ENCODE measurements around the gene GEMIN2. TPM values are rescaled to one million over a fixed set of nuclear protein-coding genes. Genes with fewer than 3 reads are reported as not detected.

GEMIN2 gene
- total RNA-seq, 2 donors from 2014 or later, result 8.2 to 13.3 TPM

DNA sequence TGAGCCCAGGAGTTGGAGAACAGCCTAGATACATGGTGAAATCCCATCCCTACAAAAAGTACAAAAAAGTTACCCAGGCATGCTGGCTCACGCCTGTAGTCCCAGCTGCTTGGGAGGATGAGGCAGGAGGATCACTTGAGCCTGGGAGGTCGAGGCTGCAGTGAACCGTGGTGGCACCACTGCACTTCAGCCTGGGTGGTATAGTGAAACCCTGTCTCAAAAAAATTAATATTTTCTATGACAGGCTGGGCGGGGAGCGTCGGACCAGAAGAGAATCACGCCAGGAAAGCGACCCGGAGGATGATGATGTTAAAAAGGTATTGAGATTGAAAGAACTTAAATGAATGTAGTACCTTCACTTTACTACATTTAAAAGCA is 63.0 kb downstream of the GEMIN2 start:
- TF ChIP-seq, protein P1, sequence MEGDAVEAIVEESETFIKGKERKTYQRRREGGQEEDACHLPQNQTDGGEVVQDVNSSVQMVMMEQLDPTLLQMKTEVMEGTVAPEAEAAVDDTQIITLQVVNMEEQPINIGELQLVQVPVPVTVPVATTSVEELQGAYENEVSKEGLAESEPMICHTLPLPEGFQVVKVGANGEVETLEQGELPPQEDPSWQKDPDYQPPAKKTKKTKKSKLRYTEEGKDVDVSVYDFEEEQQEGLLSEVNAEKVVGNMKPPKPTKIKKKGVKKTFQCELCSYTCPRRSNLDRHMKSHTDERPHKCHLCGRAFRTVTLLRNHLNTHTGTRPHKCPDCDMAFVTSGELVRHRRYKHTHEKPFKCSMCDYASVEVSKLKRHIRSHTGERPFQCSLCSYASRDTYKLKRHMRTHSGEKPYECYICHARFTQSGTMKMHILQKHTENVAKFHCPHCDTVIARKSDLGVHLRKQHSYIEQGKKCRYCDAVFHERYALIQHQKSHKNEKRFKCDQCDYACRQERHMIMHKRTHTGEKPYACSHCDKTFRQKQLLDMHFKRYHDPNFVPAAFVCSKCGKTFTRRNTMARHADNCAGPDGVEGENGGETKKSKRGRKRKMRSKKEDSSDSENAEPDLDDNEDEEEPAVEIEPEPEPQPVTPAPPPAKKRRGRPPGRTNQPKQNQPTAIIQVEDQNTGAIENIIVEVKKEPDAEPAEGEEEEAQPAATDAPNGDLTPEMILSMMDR (IDR thresholded peaks at IDR 0.05), result no peak
- Histone ChIP-seq H3K9me3 (no peaks in the 10 kb centered on the region), H3K4me3 (no peak overlapping the region), H3K9ac (ENCODE audit: low read depth in 2 of 2, low read length in 2 of 2) (no peak overlapping the region), H3K36me3 (peaks cover 11% of the 10 kb centered on the region), H3K27ac (no peak overlapping the region), H3K4me1 (no peaks in the 10 kb centered on the region), H3K27me3 (no peaks in the 10 kb centered on the region)
- intact Hi-C loops (cut with DNase I), result loop anchor here (5.0 kb wide), 1 partner anchor 75 kb away; the partner anchor contains the start of gene SEC23A
- DNase-seq, result no peak

DNA sequence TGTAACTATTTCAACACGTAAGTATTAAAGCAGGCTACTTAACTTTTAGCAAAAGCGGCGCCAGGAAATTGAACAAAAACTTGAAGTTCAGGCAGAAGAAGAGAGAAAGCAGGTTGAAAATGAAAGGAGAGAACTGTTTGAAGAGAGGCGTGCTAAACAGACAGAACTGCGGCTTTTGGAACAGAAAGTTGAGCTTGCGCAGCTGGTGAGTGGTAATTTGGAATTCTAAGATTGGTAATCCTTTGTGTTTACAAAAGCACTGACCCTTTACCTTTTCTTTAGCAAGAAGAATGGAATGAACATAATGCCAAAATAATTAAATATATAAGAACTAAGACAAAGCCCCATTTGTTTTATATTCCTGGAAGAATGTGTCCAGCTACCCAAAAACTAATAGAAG is 64.9 kb downstream of the GEMIN2 start:
- H3K4me3 ChIP-seq, result no peak overlapping the region
- intact Hi-C loops (cut with DNase I), result loop anchor here (5.0 kb wide), 1 partner anchor 77 kb away; the partner anchor contains the start of gene SEC23A
- no peak for DNase-seq
- no peaks in the 10 kb centered on the region for H3K4me1 ChIP-seq
- H3K9ac ChIP-seq (ENCODE audit: low read depth in 2 of 2, low read length in 2 of 2), result no peak overlapping the region
- TF ChIP-seq, protein P1 (IDR thresholded peaks at IDR 0.05), result no peak
- no peaks in the 10 kb centered on the region for H3K27me3 ChIP-seq
- peaks cover 11% of the 10 kb centered on the region for H3K36me3 ChIP-seq
- no peak overlapping the region for H3K27ac ChIP-seq
- H3K9me3 ChIP-seq, result no peaks in the 10 kb centered on the region

DNA sequence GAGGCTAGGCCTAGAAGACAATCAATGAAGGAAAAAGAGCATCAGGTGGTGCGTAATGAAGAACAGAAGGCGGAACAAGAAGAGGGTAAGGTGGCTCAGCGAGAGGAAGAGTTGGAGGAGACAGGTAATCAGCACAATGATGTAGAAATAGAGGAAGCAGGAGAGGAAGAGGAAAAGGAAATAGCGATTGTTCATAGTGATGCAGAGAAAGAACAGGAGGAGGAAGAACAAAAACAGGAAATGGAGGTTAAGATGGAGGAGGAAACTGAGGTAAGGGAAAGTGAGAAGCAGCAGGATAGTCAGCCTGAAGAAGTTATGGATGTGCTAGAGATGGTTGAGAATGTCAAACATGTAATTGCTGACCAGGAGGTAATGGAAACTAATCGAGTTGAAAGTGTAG is 66.4 kb downstream of the GEMIN2 start:
- H3K36me3 ChIP-seq, result peaks cover 11% of the 10 kb centered on the region
- no peak overlapping the region for H3K4me3 ChIP-seq
- H3K9ac ChIP-seq (ENCODE audit: low read depth in 2 of 2, low read length in 2 of 2), result no peak overlapping the region
- no peak overlapping the region for H3K27ac ChIP-seq
- no peaks in the 10 kb centered on the region for H3K4me1 ChIP-seq
- H3K9me3 ChIP-seq, result no peaks in the 10 kb centered on the region
- TF ChIP-seq, protein P1 (IDR thresholded peaks at IDR 0.05), result no peak
- intact Hi-C loops (cut with DNase I), result no loop called here
- DNase-seq, result no peak
- no peaks in the 10 kb centered on the region for H3K27me3 ChIP-seq

DNA sequence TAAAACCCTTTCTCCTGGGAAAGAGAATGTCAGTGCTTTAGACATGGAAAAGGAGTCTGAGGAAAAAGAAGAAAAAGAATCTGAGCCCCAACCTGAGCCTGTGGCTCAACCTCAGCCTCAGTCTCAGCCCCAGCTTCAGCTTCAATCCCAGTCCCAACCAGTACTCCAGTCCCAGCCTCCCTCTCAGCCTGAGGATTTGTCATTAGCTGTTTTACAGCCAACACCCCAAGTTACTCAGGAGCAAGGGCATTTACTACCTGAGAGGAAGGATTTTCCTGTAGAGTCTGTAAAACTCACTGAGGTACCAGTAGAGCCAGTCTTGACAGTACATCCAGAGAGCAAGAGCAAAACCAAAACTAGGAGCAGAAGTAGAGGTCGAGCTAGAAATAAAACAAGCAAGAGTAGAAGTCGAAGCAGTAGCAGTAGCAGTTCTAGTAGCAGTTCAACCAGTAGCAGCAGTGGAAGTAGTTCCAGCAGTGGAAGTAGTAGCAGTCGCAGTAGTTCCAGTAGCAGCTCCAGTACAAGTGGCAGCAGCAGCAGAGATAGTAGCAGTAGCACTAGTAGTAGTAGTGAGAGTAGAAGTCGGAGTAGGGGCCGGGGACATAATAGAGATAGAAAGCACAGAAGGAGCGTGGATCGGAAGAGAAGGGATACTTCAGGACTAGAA is 67.0 kb downstream of the GEMIN2 start:
- Histone ChIP-seq H3K4me3 (no peak overlapping the region), H3K27ac (no peak overlapping the region), H3K4me1 (no peaks in the 10 kb centered on the region), H3K27me3 (no peaks in the 10 kb centered on the region), H3K36me3 (peaks cover 11% of the 10 kb centered on the region), H3K9ac (ENCODE audit: low read depth in 2 of 2, low read length in 2 of 2) (no peak overlapping the region), H3K9me3 (no peaks in the 10 kb centered on the region)
- TF ChIP-seq, protein P1 (IDR thresholded peaks at IDR 0.05), result no peak
- intact Hi-C loops (cut with DNase I), result no loop called here
- no peak for DNase-seq

DNA sequence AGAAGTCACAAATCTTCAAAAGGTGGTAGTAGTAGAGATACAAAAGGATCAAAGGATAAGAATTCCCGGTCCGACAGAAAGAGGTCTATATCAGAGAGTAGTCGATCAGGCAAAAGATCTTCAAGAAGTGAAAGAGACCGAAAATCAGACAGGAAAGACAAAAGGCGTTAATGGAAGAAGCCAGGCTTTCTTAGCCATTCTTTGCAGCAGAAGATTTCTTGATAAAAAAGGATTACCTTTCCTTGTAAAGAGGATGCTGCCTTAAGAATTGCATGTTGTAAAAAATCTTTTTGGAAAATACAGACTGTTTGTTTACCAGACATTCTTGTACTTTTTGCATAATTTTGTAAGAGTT is 67.5 kb downstream of the GEMIN2 start:
- no peak for DNase-seq
- H3K4me1 ChIP-seq, result no peaks in the 10 kb centered on the region
- intact Hi-C loops (cut with DNase I), result no loop called here
- no peaks in the 10 kb centered on the region for H3K27me3 ChIP-seq
- no peak overlapping the region for H3K9ac ChIP-seq (ENCODE audit: low read depth in 2 of 2, low read length in 2 of 2)
- TF ChIP-seq, protein P1 (IDR thresholded peaks at IDR 0.05), result no peak
- peaks cover 11% of the 10 kb centered on the region for H3K36me3 ChIP-seq
- no peaks in the 10 kb centered on the region for H3K9me3 ChIP-seq
- H3K27ac ChIP-seq, result no peak overlapping the region
- no peak overlapping the region for H3K4me3 ChIP-seq

Measured in colonic mucosa (tissue), 4 donors.